Neural progenitor cell (in vitro differentiated cells): Measurements from ENCODE around the gene PRKAG1.

Experiments
- EZH2phosphoT487 ChIP-seq: fragments of 200-600 bp; sonication (generic); IDR thresholded peaks from 2 replicates; pipeline ENCODE4 v1.6.1; 2017; ENCODE audit warnings: antibody characterized with exemption
- TF ChIP-seq, protein P1 (sequence below): fragments of 200-600 bp; sonication (generic); IDR thresholded peaks from 2 replicates; pipeline ENCODE4 v1.5.1; 2017; ENCODE audit warnings: antibody characterized with exemption, mild to moderate bottlenecking

- TF ChIP-seq, protein P1, sequence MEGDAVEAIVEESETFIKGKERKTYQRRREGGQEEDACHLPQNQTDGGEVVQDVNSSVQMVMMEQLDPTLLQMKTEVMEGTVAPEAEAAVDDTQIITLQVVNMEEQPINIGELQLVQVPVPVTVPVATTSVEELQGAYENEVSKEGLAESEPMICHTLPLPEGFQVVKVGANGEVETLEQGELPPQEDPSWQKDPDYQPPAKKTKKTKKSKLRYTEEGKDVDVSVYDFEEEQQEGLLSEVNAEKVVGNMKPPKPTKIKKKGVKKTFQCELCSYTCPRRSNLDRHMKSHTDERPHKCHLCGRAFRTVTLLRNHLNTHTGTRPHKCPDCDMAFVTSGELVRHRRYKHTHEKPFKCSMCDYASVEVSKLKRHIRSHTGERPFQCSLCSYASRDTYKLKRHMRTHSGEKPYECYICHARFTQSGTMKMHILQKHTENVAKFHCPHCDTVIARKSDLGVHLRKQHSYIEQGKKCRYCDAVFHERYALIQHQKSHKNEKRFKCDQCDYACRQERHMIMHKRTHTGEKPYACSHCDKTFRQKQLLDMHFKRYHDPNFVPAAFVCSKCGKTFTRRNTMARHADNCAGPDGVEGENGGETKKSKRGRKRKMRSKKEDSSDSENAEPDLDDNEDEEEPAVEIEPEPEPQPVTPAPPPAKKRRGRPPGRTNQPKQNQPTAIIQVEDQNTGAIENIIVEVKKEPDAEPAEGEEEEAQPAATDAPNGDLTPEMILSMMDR: peak; percentile 87
- TF ChIP-seq EZH2phosphoT487: no peak
Observed at GRCh38 chr12:48977290-48978281, 41.0 kb downstream of the PRKAG1 start.
